H1 (cell line): ENCODE data around the gene SOX13. TPM values are rescaled to one million over a fixed set of nuclear protein-coding genes. Genes with fewer than 3 reads are reported as not detected.
A peak's percentile ranks its signal among the peaks of the same experiment; 100 is the strongest.

Experiments
- CTCF ChIA-PET: fragments of 300-600 bp; sonication (Branson Sonifier 250); formaldehyde crosslinking; loops from one replicate; lab custom pipeline; 2021; ENCODE audit not compliant: partially characterized antibody; lab: Charles Lee
- POLR2A ChIA-PET: fragments of 300-600 bp; sonication (Branson Sonifier 250); formaldehyde crosslinking; loops from one replicate; lab custom pipeline; 2021; ENCODE audit warnings: inconsistent platforms; ENCODE audit not compliant: partially characterized antibody; lab: Charles Lee
- DNase-seq, 2 experiments: peaks; one replicate each; pipeline versions ENCODE4 v3.0.0 to v3.0.0-alpha.2; 2010 to 2022; ENCODE audit warnings: low spot score in 2 of 2, low read depth in 1 of 2, mixed read lengths in 1 of 2
- FAIRE-seq: peaks from 2 replicates; lab custom pipeline; 2011; peaks lifted over from hg19 to GRCh38; lab: Jason Lieb, UNC
- H2AFZ ChIP-seq: 2 replicates; pipeline ENCODE4 v1.8.1; 2012; ENCODE audit warnings: low read length, inconsistent platforms
- H2AK5ac ChIP-seq: 2 replicates; pipeline ENCODE4 v1.6.1; 2013; ENCODE audit warnings: low read depth, low read length
- H2BK120ac ChIP-seq: replicated peaks from 2 replicates; pipeline ENCODE3; 2013; ENCODE audit warnings: low read depth, low read length, inconsistent platforms
- H2BK12ac ChIP-seq: 2 replicates; pipeline ENCODE4 v1.6.1; 2013; ENCODE audit warnings: low read depth, low read length
- H2BK15ac ChIP-seq: 2 replicates; pipeline ENCODE4 v1.6.1; 2013; ENCODE audit warnings: low read length
- H2BK20ac ChIP-seq: 2 replicates; pipeline ENCODE4 v1.6.1; 2013; ENCODE audit warnings: low read length
- H2BK5ac ChIP-seq: 2 replicates; pipeline ENCODE4 v1.6.1; 2013; ENCODE audit warnings: low read depth, low read length
- H3K14ac ChIP-seq: 2 replicates; pipeline ENCODE4 v1.6.1; 2013; ENCODE audit warnings: inconsistent platforms; ENCODE audit not compliant: insufficient read length
- H3K18ac ChIP-seq: 2 replicates; pipeline ENCODE4 v1.6.1; 2013; ENCODE audit warnings: low read length; ENCODE audit errors: extremely low read depth
- H3K23ac ChIP-seq: 2 replicates; pipeline ENCODE4 v1.6.1; 2013; ENCODE audit warnings: inconsistent platforms; ENCODE audit not compliant: insufficient read length
- H3K23me2 ChIP-seq: 2 replicates; pipeline ENCODE4 v1.6.1; 2013; ENCODE audit warnings: low read depth, low read length
- H3K27ac ChIP-seq: 2 replicates; pipeline ENCODE4 v1.6.1; 2011; ENCODE audit warnings: low read depth, low read length, inconsistent platforms
- H3K27me3 ChIP-seq, 4 experiments: replicated peaks in 1 of 4; 1 replicate in 1 of 4; 2 replicates in 3 of 4; pipeline versions ENCODE4 v1.6.1 to v1.8.1; 2011 to 2013; ENCODE audit warnings: low read length in 3 of 4, mild to moderate bottlenecking in 3 of 4, inconsistent platforms in 2 of 4, mixed read lengths in 2 of 4, moderate library complexity in 1 of 4; ENCODE audit not compliant: control insufficient read depth in 3 of 4, insufficient read depth in 3 of 4; ENCODE audit errors: extremely low read depth in 1 of 4
- H3K36me3 ChIP-seq, 4 experiments: 2 replicates each; pipeline versions ENCODE4 v1.6.1 to v1.8.1; 2011 to 2013; ENCODE audit warnings: mild to moderate bottlenecking in 4 of 4, low read length in 3 of 4, moderate library complexity in 2 of 4, control low read depth in 1 of 4, inconsistent platforms in 1 of 4; ENCODE audit not compliant: insufficient read depth in 4 of 4, control insufficient read depth in 2 of 4
- H3K4ac ChIP-seq: replicated peaks from 2 replicates; pipeline ENCODE3; 2013; ENCODE audit warnings: low read length, low read depth, mixed read lengths, inconsistent platforms; ENCODE audit not compliant: insufficient read length
- H3K4me1 ChIP-seq, 4 experiments: replicated peaks in 1 of 4; 1 replicate in 1 of 4; 2 replicates in 3 of 4; pipeline versions ENCODE4 v1.6.1 to v1.8.1; 2011 to 2013; ENCODE audit warnings: low read length in 3 of 4, inconsistent platforms in 2 of 4, mixed read lengths in 1 of 4; ENCODE audit not compliant: insufficient read depth in 4 of 4, control insufficient read depth in 3 of 4
- H3K4me2 ChIP-seq, 2 experiments: 2 replicates each; pipeline versions ENCODE4 v1.6.1 to v1.8.1; 2011 to 2013; ENCODE audit warnings: low read depth in 2 of 2, low read length in 2 of 2, control low read depth in 1 of 2, inconsistent platforms in 1 of 2, mild to moderate bottlenecking in 1 of 2; ENCODE audit not compliant: insufficient read depth in 1 of 2
- H3K4me3 ChIP-seq, 4 experiments: fragments of 200-600, 300-600 bp in 1 of 4; sonication (generic), shearing (Covaris generic), sonication (Bioruptor Twin) in 1 of 4; 2 replicates each; pipeline versions ENCODE4 v1.5.1 to v1.8.1; 2011 to 2016; ENCODE audit warnings: low read length in 4 of 4, low read depth in 3 of 4, control low read depth in 2 of 4, inconsistent platforms in 2 of 4, mild to moderate bottlenecking in 2 of 4, mixed read lengths in 1 of 4, moderate library complexity in 1 of 4; ENCODE audit not compliant: insufficient read depth in 2 of 4; ENCODE audit errors: extremely low read depth in 1 of 4
- H3K56ac ChIP-seq: replicated peaks from 2 replicates; pipeline ENCODE3; 2013; ENCODE audit warnings: low read depth, mild to moderate bottlenecking, mixed read lengths, low read length, inconsistent platforms; ENCODE audit not compliant: insufficient read length
- H3K79me1 ChIP-seq: 2 replicates; pipeline ENCODE4 v1.6.1; 2013; ENCODE audit warnings: low read depth, low read length, control low read depth
- H3K79me2 ChIP-seq, 2 experiments: 2 replicates each; pipeline versions ENCODE4 v1.6.1 to v1.8.1; 2012 to 2013; ENCODE audit warnings: low read length in 2 of 2, mild to moderate bottlenecking in 2 of 2, inconsistent platforms in 1 of 2; ENCODE audit not compliant: insufficient read depth in 2 of 2, control insufficient read depth in 1 of 2
- H3K9ac ChIP-seq, 4 experiments: replicated peaks in 1 of 4; 1 replicate in 1 of 4; 2 replicates in 3 of 4; pipeline versions ENCODE4 v1.6.1 to v1.8.1; 2011 to 2013; ENCODE audit warnings: low read depth in 3 of 4, low read length in 3 of 4, control low read depth in 2 of 4, mild to moderate bottlenecking in 2 of 4, moderate library complexity in 2 of 4, inconsistent platforms in 1 of 4; ENCODE audit errors: extremely low read depth in 1 of 4
- H3K9me3 ChIP-seq, 2 experiments: 2 replicates each; pipeline versions ENCODE4 v1.6.1 to v1.8.1; 2012 to 2013; ENCODE audit warnings: mild to moderate bottlenecking in 2 of 2, moderate library complexity in 2 of 2, control low read depth in 1 of 2, inconsistent platforms in 1 of 2, low read depth in 1 of 2, low read length in 1 of 2, mixed read lengths in 1 of 2; ENCODE audit not compliant: insufficient read depth in 2 of 2
- H4K20me1 ChIP-seq, 2 experiments: replicated peaks in 1 of 2; 2 replicates each; pipeline versions ENCODE3 to v1.8.1; 2011 to 2013; ENCODE audit warnings: inconsistent platforms in 2 of 2, low read length in 2 of 2, mild to moderate bottlenecking in 1 of 2; ENCODE audit not compliant: insufficient read depth in 2 of 2, control insufficient read depth in 1 of 2
- H4K5ac ChIP-seq: 2 replicates; pipeline ENCODE4 v1.6.1; 2013; ENCODE audit warnings: low read length, low read depth, mixed read lengths, inconsistent platforms; ENCODE audit not compliant: insufficient read length
- H4K8ac ChIP-seq: 2 replicates; pipeline ENCODE4 v1.8.0; 2013; ENCODE audit warnings: mild to moderate bottlenecking, moderate library complexity, low read length, inconsistent platforms; ENCODE audit not compliant: insufficient read depth; ENCODE audit errors: extremely low read depth
- H4K91ac ChIP-seq: replicated peaks from 2 replicates; pipeline ENCODE3; 2013; ENCODE audit warnings: low read length, mixed read lengths, inconsistent platforms; ENCODE audit not compliant: insufficient read length
- CEBPB ChIP-seq: IDR thresholded peaks from 2 replicates; pipeline ENCODE4 v1.6.1; 2012; ENCODE audit warnings: low read depth, low read length
- FOSL1 ChIP-seq: IDR thresholded peaks from 2 replicates; pipeline ENCODE4 v1.6.1; 2011; ENCODE audit warnings: mild to moderate bottlenecking, low read depth, low read length, moderate library complexity; ENCODE audit not compliant: insufficient read depth
- GTF2F1 ChIP-seq: IDR thresholded peaks from 2 replicates; pipeline ENCODE4 v1.6.1; 2012; ENCODE audit warnings: low read depth, low read length, improper control_type of control experiment, borderline replicate concordance
- KDM5A ChIP-seq: fragments of 200-600 bp; IDR thresholded peaks from 2 replicates; pipeline ENCODE4 v1.7.1; 2012; ENCODE audit warnings: mild to moderate bottlenecking, low read length, inconsistent platforms, mixed read lengths
- POLR2A ChIP-seq, 2 experiments: IDR thresholded peaks; 1 replicate in 1 of 2; 2 replicates in 1 of 2; pipeline ENCODE4 v1.6.1; 2011; ENCODE audit warnings: low read depth in 2 of 2, low read length in 2 of 2, mild to moderate bottlenecking in 2 of 2; ENCODE audit errors: control extremely low read depth in 1 of 2
- SIN3A ChIP-seq, 2 experiments: IDR thresholded peaks in 1 of 2; conservative IDR thresholded peaks in 1 of 2; 2 replicates each; pipeline ENCODE4 v1.6.1; 2011 to 2012; ENCODE audit warnings: low read length in 2 of 2, improper control_type of control experiment in 1 of 2, low read depth in 1 of 2, mild to moderate bottlenecking in 1 of 2
- TAF1 ChIP-seq: IDR thresholded peaks from 2 replicates; pipeline ENCODE4 v1.6.1; 2011; ENCODE audit warnings: mild to moderate bottlenecking, low read depth, low read length
- TAF7 ChIP-seq: optimal IDR thresholded peaks from 2 replicates; pipeline ENCODE3; 2011; ENCODE audit warnings: low read depth, mild to moderate bottlenecking, inconsistent platforms, low read length, moderate library complexity, borderline replicate concordance
- WGBS, 2 experiments: shearing (Covaris generic) in 1 of 2; methylation state at CpG; one replicate each; pipeline versions ENCODE4 v1.1.6 to v1.1.7; 2013 to 2015; ENCODE audit warnings: low lambda C conversion rate in 2 of 2, mixed read lengths in 2 of 2, inconsistent platforms in 1 of 2, low coverage in 1 of 2, missing lambda C conversion rate in 1 of 2; ENCODE audit not compliant: insufficient replicate concordance in 2 of 2, insufficient coverage in 1 of 2, insufficient read length in 1 of 2; ENCODE audit errors: extremely low coverage in 1 of 2, missing lambda C conversion rate in 1 of 2; 5-methylcytosine and 5-hydroxymethylcytosine counted together
- polyA plus RNA-seq, 7 experiments: library from polyadenylated mRNA; depleted of rRNA in 3 of 7; stranded (reverse) in 5 of 7; unstranded in 2 of 7; fragments of >200 nt in 5 of 7; fragments of 200-250 nt in 2 of 7; gene quantifications; 1 replicate in 5 of 7; 2 replicates in 1 of 7; 4 replicates in 1 of 7; pipeline versions ENCODE4 v1.2.1 to v1.2.3, GENCODE V29; 2011 to 2013; ENCODE audit warnings: missing spikeins in 2 of 7, mixed read lengths in 2 of 7
- total RNA-seq: library from RNA; stranded (reverse); fragmentation: NEBNext Ultra II Directional; extraction: Animal tissue kit (Norgen Biotek cat#: 25700); gene quantifications from 2 replicates; pipeline ENCODE4 v1.2.1, GENCODE V29; 2021
- TF ChIP-seq, protein P1 (sequence below): IDR thresholded peaks from 2 replicates; pipeline ENCODE4 v1.6.1; 2012; ENCODE audit warnings: inconsistent platforms

Gene SOX13
- total and polyA plus RNA-seq, 2 of the 8 experiments (the other 6 are each of a cell fraction or from before 2014, with no cell fraction given): 113 to 173 TPM

DNA sequence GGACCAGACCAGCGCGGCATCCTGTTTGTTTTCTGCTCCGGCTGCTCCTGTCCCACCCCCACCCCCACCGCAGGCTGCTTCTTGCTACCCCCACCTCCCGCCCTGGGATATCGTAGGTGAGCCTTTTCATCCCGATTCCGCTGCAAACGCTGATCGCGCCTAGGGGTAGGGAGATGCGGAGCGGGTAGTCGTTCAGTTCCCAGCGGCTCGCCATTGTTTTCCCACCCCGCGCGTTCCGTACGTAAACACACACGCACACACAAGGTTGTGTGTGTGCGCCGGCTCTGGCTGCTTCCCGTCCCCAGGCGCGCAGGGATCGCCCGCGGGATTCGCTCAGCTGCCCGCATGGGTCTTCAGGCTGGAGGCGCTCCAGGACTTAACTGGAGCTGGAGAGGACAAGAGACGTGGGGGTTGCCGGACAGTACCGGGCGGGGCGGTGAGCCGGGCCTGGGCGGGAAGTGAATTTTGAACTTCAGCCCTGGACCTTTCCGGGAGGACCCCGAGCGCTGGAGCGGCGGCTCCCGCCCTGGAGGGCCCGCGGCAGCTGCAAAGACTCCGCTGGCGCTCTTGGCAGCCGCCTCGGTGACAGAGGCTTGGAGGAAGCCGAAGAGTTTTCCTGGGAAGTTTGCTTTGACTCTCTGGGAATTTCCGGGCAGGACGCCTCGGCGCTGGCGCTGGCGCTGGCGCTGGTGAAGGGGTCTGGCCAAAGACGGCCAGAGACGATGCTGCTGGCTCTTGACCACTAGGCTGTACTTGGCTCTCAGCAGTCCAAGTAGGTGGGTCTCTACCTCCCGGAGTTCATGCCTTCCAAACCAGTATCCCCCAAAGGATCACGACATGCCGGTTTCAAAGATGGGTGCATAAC, 1.6 kb downstream of the SOX13 start:
- Histone ChIP-seq H4K8ac (peak overlapping the region; percentile 5; the same call in 1 of the 2 replicates), H2AFZ (no peak overlapping the region), H2AK5ac (0 out of 2 replicates have a peak overlapping the region, but pooled peaks have one; percentile 65), H3K9me3 (no peaks in the 10 kb centered on the region), H3K18ac (peak overlapping the region; percentile 97), H3K23ac (no peak overlapping the region), H3K56ac (peak overlapping the region; percentile 83), H3K4me1 (peaks cover 13 to 35% (median 31%) of the 10 kb centered on the region in 4 experiments), H3K36me3 (no peaks in the 10 kb centered on the region), H2BK20ac (peak overlapping the region; percentile 75; the same call in 1 of the 2 replicates), H2BK5ac (peak overlapping the region; percentile 81; the same call in 1 of the 2 replicates), H4K5ac (peak overlapping the region; percentile 11), H3K4me3 (peak overlapping the region; percentile 90 to 98 (median 94)), H3K27ac (no peak overlapping the region; the same call in 1 of the 2 replicates), H2BK12ac (peak overlapping the region; percentile 98), H3K4me2 (peak overlapping the region; percentile 86 to 95), H4K91ac (peak overlapping the region; percentile 95), H2BK120ac (no peak overlapping the region), H3K79me1 (peaks cover 9% of the 10 kb centered on the region; the same call in 1 of the 2 replicates), H3K27me3 (no peaks in the 10 kb centered on the region), H3K4ac (peak overlapping the region; percentile 65), H4K20me1 (peaks cover 7 to 26% of the 10 kb centered on the region in 2 experiments), H3K9ac (peak overlapping the region; percentile 64 to 84 (median 76)), H2BK15ac (0 out of 2 replicates have a peak overlapping the region, but pooled peaks have one; percentile 81), H3K14ac (no peak overlapping the region), H3K79me2 (peaks cover 34 to 52% of the 10 kb centered on the region in 2 experiments), H3K23me2 (peaks cover 23% of the 10 kb centered on the region)
- FAIRE-seq (no peak), DNase-seq (peak in 1 of 2 experiments; percentile 80)
- 1% methylated on average over 52 of the region's 65 CpGs; no CpG with 5 or more reads in 1 of the 2 experiments for WGBS, 2 experiments
- ChIA-PET POLR2A (interaction anchor here (0.9 to 12.9 kb wide), 14 partner anchors 10 to 211 kb away, joined by 3 to 101 read pairs (median 6); no protein-coding TSS in a partner anchor), CTCF (interaction anchor here (0.6 to 10.2 kb wide), 12 partner anchors 12 to 688 kb away, joined by 3 to 107 read pairs (median 5); no protein-coding TSS in a partner anchor)
- no peak for TF ChIP-seq GTF2F1
- TF ChIP-seq CEBPB: no peak
- no peak for TF ChIP-seq TAF1
- TF ChIP-seq TAF7: peak; percentile 31
- TF ChIP-seq FOSL1: no peak
- TF ChIP-seq, protein P1, sequence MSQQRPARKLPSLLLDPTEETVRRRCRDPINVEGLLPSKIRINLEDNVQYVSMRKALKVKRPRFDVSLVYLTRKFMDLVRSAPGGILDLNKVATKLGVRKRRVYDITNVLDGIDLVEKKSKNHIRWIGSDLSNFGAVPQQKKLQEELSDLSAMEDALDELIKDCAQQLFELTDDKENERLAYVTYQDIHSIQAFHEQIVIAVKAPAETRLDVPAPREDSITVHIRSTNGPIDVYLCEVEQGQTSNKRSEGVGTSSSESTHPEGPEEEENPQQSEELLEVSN: no peak
- TF ChIP-seq KDM5A: no peak
- no peak for TF ChIP-seq POLR2A (IDR thresholded peaks at IDR 0.05; ENCODE audit: control extremely low read depth in 1 of 2, low read depth in 2 of 2, low read length in 2 of 2)
- TF ChIP-seq SIN3A (conservative IDR thresholded peaks at IDR 0.05 in 1 of 2, IDR thresholded peaks at IDR 0.05 in 1 of 2; ENCODE audit: low read depth in 1 of 2, low read length in 2 of 2): 0 out of 4 replicates have a peak, but pooled peaks of 1 of the 2 experiments have one; percentile 40
